Mucosa of descending colon (tissue), 3 donors: ENCODE results near the gene TNNI3. TPM values are rescaled to one million over a fixed set of nuclear protein-coding genes. Genes with fewer than 3 reads are reported as not detected.

Source experiments
- ATAC-seq: fragments of 200-7000 bp; cut with Tn5 transposase; one replicate; pipeline ENCODE4 v1.9.1; 2020; ENCODE audit warnings: mild to moderate bottlenecking, moderate library complexity
- DNase-seq, 3 donors: peaks; one replicate each; pipeline ENCODE4 v3.0.0-alpha.2; 2020
- H3K36me3 ChIP-seq: fragments of 200-600 bp; one replicate; pipeline ENCODE4 v1.8.0; 2021; ENCODE audit warnings: low read depth, mild to moderate bottlenecking
- H3K4me1 ChIP-seq: fragments of 200-600 bp; one replicate; pipeline ENCODE4 v1.8.0; 2021; ENCODE audit warnings: low read depth, mild to moderate bottlenecking
- H3K4me3 ChIP-seq: fragments of 200-600 bp; one replicate; pipeline ENCODE4 v1.8.0; 2021; ENCODE audit warnings: mild to moderate bottlenecking
- H3K9me3 ChIP-seq: fragments of 200-600 bp; one replicate; pipeline ENCODE4 v1.8.0; 2021; ENCODE audit warnings: mild to moderate bottlenecking
- CTCF ChIP-seq: fragments of 200-600 bp; IDR thresholded peaks from one replicate; pipeline ENCODE4 v1.8.0; 2022; ENCODE audit warnings: antibody characterized with exemption, mild to moderate bottlenecking
- intact Hi-C, 2 donors: fragments of 100-400 bp; cut with DNase I in 1 of 2; cut with micrococcal nuclease in 1 of 2; formaldehyde crosslinking; loops; one replicate each; pipeline versions ENCODE4 v1.11.0 to v1.11.1; 2022; cut with DNase I, micrococcal nuclease
- total RNA-seq, 3 donors: library from RNA; stranded (reverse); fragmentation: NEBNext Ultra II Directional in 2 of 3; extraction: Animal tissue kit (Norgen Biotek cat#: 25700) in 2 of 3; gene quantifications; one replicate each; pipeline versions ENCODE4 v1.2.1 to v1.2.4, GENCODE V29; 2021 to 2023
- donor health status: DM: no; HTN: no; CAD: no; lungs with moderate emphysema.
- donor health status: DM: no; HTN: no; CAD: no.
- donor health status: DM: no; HTN: yes; CAD: no.

The TNNI3 gene
- total RNA-seq, 3 donors from 2014 or later, result 2.2 TPM; not detected in 2

- DNase-seq (peak in 1 of 3 donors; percentile 32), ATAC-seq (no peak)
- H3K4me3 ChIP-seq, result no peak overlapping the region
- H3K4me1 ChIP-seq, result peaks cover 18% of the 10 kb centered on the region
- no peaks in the 10 kb centered on the region for H3K36me3 ChIP-seq
- TF ChIP-seq CTCF, result no peak
- intact Hi-C loops, result no loop called here
- no peaks in the 10 kb centered on the region for H3K9me3 ChIP-seq
Measured at GRCh38 chr19:55114566-55115145, 42.9 kb downstream of the TNNI3 start.

- no peak for ATAC-seq
- intact Hi-C loops, result no loop called here
- DNase-seq, result peak; percentile 57 to 71 (median 71)
- H3K9me3 ChIP-seq, result no peaks in the 10 kb centered on the region
- H3K36me3 ChIP-seq, result no peaks in the 10 kb centered on the region
- TF ChIP-seq CTCF, result no peak
- H3K4me1 ChIP-seq, result peaks cover 18% of the 10 kb centered on the region
- no peak overlapping the region for H3K4me3 ChIP-seq
Measured at GRCh38 chr19:55113570-55114039, 43.9 kb downstream of the TNNI3 start.

- intact Hi-C loops, result no loop called here
- Histone ChIP-seq H3K4me1 (peaks cover 13% of the 10 kb centered on the region), H3K36me3 (no peaks in the 10 kb centered on the region), H3K4me3 (no peak overlapping the region), H3K9me3 (no peaks in the 10 kb centered on the region)
- TF ChIP-seq CTCF, result no peak
- peak in 1 of 3 donors; percentile 49 for DNase-seq
- no peak for ATAC-seq
Measured at GRCh38 chr19:55112777-55113569, 44.6 kb downstream of the TNNI3 start.

- peaks cover 13% of the 10 kb centered on the region for H3K4me1 ChIP-seq
- intact Hi-C loops, result no loop called here
Measured at GRCh38 chr19:55112246-55112776, 45.2 kb downstream of the TNNI3 start.

More at GRCh38 chr19:55112246-55112776, 45.2 kb downstream of the TNNI3 start:
- DNase-seq, result peak in 1 of 3 donors; percentile 55
- no peak for ATAC-seq
- Histone ChIP-seq H3K4me3 (no peak overlapping the region), H3K36me3 (no peaks in the 10 kb centered on the region), H3K9me3 (no peaks in the 10 kb centered on the region)
- TF ChIP-seq CTCF, result no peak
